Measurements from ENCODE around the gene COX7A1. TPM values are rescaled to one million over a fixed set of nuclear protein-coding genes. Genes with fewer than 3 reads are reported as not detected.

COX7A1 gene
- total RNA-seq, 1 donor from 2014 or later: 141 TPM

GRCh38 chr19:36169084-36169760 lies 17.0 kb upstream of the COX7A1 start:
- peak overlapping the region; percentile 4 to 32 (median 30) for H3K9ac ChIP-seq (ENCODE audit: low read depth in 1 of 3, low read length in 3 of 3)
- H3K27ac ChIP-seq (ENCODE audit: low read depth, low read length): peak overlapping the region; percentile 79
- H3K27me3 ChIP-seq (ENCODE audit: control insufficient read depth in 3 of 3, insufficient read depth in 3 of 3, low read length in 3 of 3): no peaks in the 10 kb centered on the region
- peak overlapping the region in 1 of 3 donors; percentile 22 for H3K4me3 ChIP-seq (ENCODE audit: low read length in 3 of 3)
- H3K36me3 ChIP-seq (ENCODE audit: control insufficient read depth in 3 of 3, insufficient read depth in 3 of 3, low read length in 3 of 3): no peaks in the 10 kb centered on the region
- peaks cover 10 to 13% (median 12%) of the 10 kb centered on the region in 3 donors for H3K4me1 ChIP-seq (ENCODE audit: control insufficient read depth in 3 of 3, insufficient read depth in 3 of 3, low read length in 3 of 3)
- no peaks in the 10 kb centered on the region for H3K9me3 ChIP-seq (ENCODE audit: control insufficient read depth in 3 of 3, low read length in 3 of 3)

GRCh38 chr19:36163813-36164212 lies 11.6 kb upstream of the COX7A1 start:
- Histone ChIP-seq H3K4me3 (ENCODE audit: low read length in 3 of 3) (no peak overlapping the region), H3K27me3 (ENCODE audit: control insufficient read depth in 3 of 3, insufficient read depth in 3 of 3, low read length in 3 of 3) (no peaks in the 10 kb centered on the region), H3K36me3 (ENCODE audit: control insufficient read depth in 3 of 3, insufficient read depth in 3 of 3, low read length in 3 of 3) (peaks cover 5 to 6% (median 5%) of the 10 kb centered on the region in 3 donors), H3K9ac (ENCODE audit: low read depth in 1 of 3, low read length in 3 of 3) (no peak overlapping the region), H3K4me1 (ENCODE audit: control insufficient read depth in 3 of 3, insufficient read depth in 3 of 3, low read length in 3 of 3) (peaks cover 0 to under 1% (median 0%) of the 10 kb centered on the region in 3 donors), H3K9me3 (ENCODE audit: control insufficient read depth in 3 of 3, low read length in 3 of 3) (no peaks in the 10 kb centered on the region), H3K27ac (ENCODE audit: low read depth, low read length) (no peak overlapping the region)

- H3K27ac ChIP-seq (ENCODE audit: low read depth, low read length): no peak overlapping the region
- peaks cover 5 to 6% (median 5%) of the 10 kb centered on the region in 3 donors for H3K36me3 ChIP-seq (ENCODE audit: control insufficient read depth in 3 of 3, insufficient read depth in 3 of 3, low read length in 3 of 3)
- no peaks in the 10 kb centered on the region for H3K4me1 ChIP-seq (ENCODE audit: control insufficient read depth in 3 of 3, insufficient read depth in 3 of 3, low read length in 3 of 3)
- no peaks in the 10 kb centered on the region for H3K27me3 ChIP-seq (ENCODE audit: control insufficient read depth in 3 of 3, insufficient read depth in 3 of 3, low read length in 3 of 3)
- no peak overlapping the region for H3K4me3 ChIP-seq (ENCODE audit: low read length in 3 of 3)
- no peak overlapping the region for H3K9ac ChIP-seq (ENCODE audit: low read depth in 1 of 3, low read length in 3 of 3)
- no peaks in the 10 kb centered on the region for H3K9me3 ChIP-seq (ENCODE audit: control insufficient read depth in 3 of 3, low read length in 3 of 3)
These were observed 8.8 kb upstream of the COX7A1 start for GRCh38 chr19:36160821-36161596.

- Histone ChIP-seq H3K9me3 (ENCODE audit: control insufficient read depth in 3 of 3, low read length in 3 of 3) (no peaks in the 10 kb centered on the region), H3K9ac (ENCODE audit: low read depth in 1 of 3, low read length in 3 of 3) (peak overlapping the region; percentile 98 to 100 (median 99)), H3K4me1 (ENCODE audit: control insufficient read depth in 3 of 3, insufficient read depth in 3 of 3, low read length in 3 of 3) (peaks cover 27 to 33% (median 29%) of the 10 kb centered on the region in 3 donors), H3K27me3 (ENCODE audit: control insufficient read depth in 3 of 3, insufficient read depth in 3 of 3, low read length in 3 of 3) (no peaks in the 10 kb centered on the region), H3K36me3 (ENCODE audit: control insufficient read depth in 3 of 3, insufficient read depth in 3 of 3, low read length in 3 of 3) (peaks cover 22 to 27% (median 22%) of the 10 kb centered on the region in 3 donors), H3K4me3 (ENCODE audit: low read length in 3 of 3) (peak overlapping the region; percentile 75 to 89 (median 88)), H3K27ac (ENCODE audit: low read depth, low read length) (peak overlapping the region; percentile 100)
These were observed 879 bp upstream of the COX7A1 start for GRCh38 chr19:36153126-36153525.

GRCh38 chr19:36152019-36152351 lies 262 bp downstream of the COX7A1 start:
- Histone ChIP-seq H3K27ac (ENCODE audit: low read depth, low read length) (peak overlapping the region; percentile 100), H3K36me3 (ENCODE audit: control insufficient read depth in 3 of 3, insufficient read depth in 3 of 3, low read length in 3 of 3) (peaks cover 30 to 36% (median 30%) of the 10 kb centered on the region in 3 donors), H3K27me3 (ENCODE audit: control insufficient read depth in 3 of 3, insufficient read depth in 3 of 3, low read length in 3 of 3) (no peaks in the 10 kb centered on the region), H3K4me3 (ENCODE audit: low read length in 3 of 3) (peak overlapping the region; percentile 75 to 89 (median 83)), H3K9me3 (ENCODE audit: control insufficient read depth in 3 of 3, low read length in 3 of 3) (no peaks in the 10 kb centered on the region), H3K9ac (ENCODE audit: low read depth in 1 of 3, low read length in 3 of 3) (peak overlapping the region; percentile 98 to 100 (median 100)), H3K4me1 (ENCODE audit: control insufficient read depth in 3 of 3, insufficient read depth in 3 of 3, low read length in 3 of 3) (peaks cover 27 to 33% (median 29%) of the 10 kb centered on the region in 3 donors)

- Histone ChIP-seq H3K27me3 (ENCODE audit: control insufficient read depth in 3 of 3, insufficient read depth in 3 of 3, low read length in 3 of 3) (no peaks in the 10 kb centered on the region), H3K36me3 (ENCODE audit: control insufficient read depth in 3 of 3, insufficient read depth in 3 of 3, low read length in 3 of 3) (peaks cover 35 to 42% (median 36%) of the 10 kb centered on the region in 3 donors), H3K9ac (ENCODE audit: low read depth in 1 of 3, low read length in 3 of 3) (peak overlapping the region; percentile 98 to 100 (median 100)), H3K4me3 (ENCODE audit: low read length in 3 of 3) (peak overlapping the region; percentile 75 to 89 (median 83)), H3K4me1 (ENCODE audit: control insufficient read depth in 3 of 3, insufficient read depth in 3 of 3, low read length in 3 of 3) (peaks cover 27 to 35% (median 29%) of the 10 kb centered on the region in 3 donors), H3K9me3 (ENCODE audit: control insufficient read depth in 3 of 3, low read length in 3 of 3) (no peaks in the 10 kb centered on the region), H3K27ac (ENCODE audit: low read depth, low read length) (peak overlapping the region; percentile 100)
These were observed 866 bp downstream of the COX7A1 start for GRCh38 chr19:36151144-36152018.

GRCh38 chr19:36150586-36150985 lies 1.7 kb downstream of the COX7A1 start:
- Histone ChIP-seq H3K27me3 (ENCODE audit: control insufficient read depth in 3 of 3, insufficient read depth in 3 of 3, low read length in 3 of 3) (no peaks in the 10 kb centered on the region), H3K4me3 (ENCODE audit: low read length in 3 of 3) (peak overlapping the region; percentile 75 to 89 (median 83)), H3K27ac (ENCODE audit: low read depth, low read length) (peak overlapping the region; percentile 100), H3K9me3 (ENCODE audit: control insufficient read depth in 3 of 3, low read length in 3 of 3) (no peaks in the 10 kb centered on the region), H3K9ac (ENCODE audit: low read depth in 1 of 3, low read length in 3 of 3) (peak overlapping the region; percentile 82 to 100 (median 98)), H3K4me1 (ENCODE audit: control insufficient read depth in 3 of 3, insufficient read depth in 3 of 3, low read length in 3 of 3) (peaks cover 29 to 37% (median 29%) of the 10 kb centered on the region in 3 donors), H3K36me3 (ENCODE audit: control insufficient read depth in 3 of 3, insufficient read depth in 3 of 3, low read length in 3 of 3) (peaks cover 43 to 50% (median 44%) of the 10 kb centered on the region in 3 donors)

GRCh38 chr19:36149673-36150406 lies 2.4 kb downstream of the COX7A1 start:
- H3K36me3 ChIP-seq (ENCODE audit: control insufficient read depth in 3 of 3, insufficient read depth in 3 of 3, low read length in 3 of 3): peaks cover 46 to 57% (median 49%) of the 10 kb centered on the region in 3 donors
- H3K9me3 ChIP-seq (ENCODE audit: control insufficient read depth in 3 of 3, low read length in 3 of 3): no peaks in the 10 kb centered on the region
- H3K9ac ChIP-seq (ENCODE audit: low read depth in 1 of 3, low read length in 3 of 3): peak overlapping the region in 1 of 3 donors; percentile 98
- peaks cover 29 to 37% (median 29%) of the 10 kb centered on the region in 3 donors for H3K4me1 ChIP-seq (ENCODE audit: control insufficient read depth in 3 of 3, insufficient read depth in 3 of 3, low read length in 3 of 3)
- H3K4me3 ChIP-seq (ENCODE audit: low read length in 3 of 3): no peak overlapping the region
- H3K27ac ChIP-seq (ENCODE audit: low read depth, low read length): peak overlapping the region; percentile 100
- no peaks in the 10 kb centered on the region for H3K27me3 ChIP-seq (ENCODE audit: control insufficient read depth in 3 of 3, insufficient read depth in 3 of 3, low read length in 3 of 3)

GRCh38 chr19:36144624-36145023 lies 7.6 kb downstream of the COX7A1 start:
- H3K27ac ChIP-seq (ENCODE audit: low read depth, low read length): no peak overlapping the region
- H3K27me3 ChIP-seq (ENCODE audit: control insufficient read depth in 3 of 3, insufficient read depth in 3 of 3, low read length in 3 of 3): no peaks in the 10 kb centered on the region
- H3K4me1 ChIP-seq (ENCODE audit: control insufficient read depth in 3 of 3, insufficient read depth in 3 of 3, low read length in 3 of 3): peaks cover 14 to 33% (median 16%) of the 10 kb centered on the region in 3 donors
- H3K4me3 ChIP-seq (ENCODE audit: low read length in 3 of 3): no peak overlapping the region
- no peak overlapping the region for H3K9ac ChIP-seq (ENCODE audit: low read depth in 1 of 3, low read length in 3 of 3)
- H3K36me3 ChIP-seq (ENCODE audit: control insufficient read depth in 3 of 3, insufficient read depth in 3 of 3, low read length in 3 of 3): peaks cover 55 to 63% (median 63%) of the 10 kb centered on the region in 3 donors
- no peaks in the 10 kb centered on the region for H3K9me3 ChIP-seq (ENCODE audit: control insufficient read depth in 3 of 3, low read length in 3 of 3)

All from skeletal muscle tissue (tissue), 4 donors.